Activated CD8-positive, alpha-beta memory T cell treated with anti-CD3 and anti-CD28 coated beads, Interleukin-2, amount 50 U/mL, for 1 hour (primary cell): ENCODE measurements around the gene PPP1R9A.
"Not testable (repeated sequence)": the region's sequence is repeated elsewhere in the genome, so short reads cannot be mapped to it uniquely, and the experiment has no call there.

Experiments used
- DNase-seq: peaks from one replicate; pipeline ENCODE4 v3.0.0-alpha.2; 2020; ENCODE audit errors: extremely low read depth

The PPP1R9A gene

DNA sequence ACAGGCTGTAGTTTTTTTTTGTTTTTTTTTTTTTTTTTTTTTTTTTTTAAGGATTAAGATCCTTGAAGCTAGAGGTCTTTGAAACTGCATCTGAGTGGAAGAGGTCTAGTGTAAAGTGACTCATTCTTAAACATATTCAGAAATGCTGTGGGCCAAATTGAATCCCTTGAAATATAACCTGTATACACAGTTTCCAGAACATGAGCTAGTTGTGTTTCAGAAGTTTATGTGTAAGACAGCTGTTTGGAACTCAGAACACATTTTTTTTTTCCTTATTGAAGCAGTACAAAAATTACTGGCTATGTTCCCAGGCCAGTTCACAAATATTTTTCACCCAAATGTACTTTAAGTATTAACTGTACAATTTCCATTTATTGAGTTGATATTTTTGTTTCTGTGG is 67.9 kb downstream of the PPP1R9A start:
- no peak for DNase-seq

- no peak for DNase-seq
Observed at GRCh38 chr7:94980418-94981142, 73.2 kb downstream of the PPP1R9A start.

DNA sequence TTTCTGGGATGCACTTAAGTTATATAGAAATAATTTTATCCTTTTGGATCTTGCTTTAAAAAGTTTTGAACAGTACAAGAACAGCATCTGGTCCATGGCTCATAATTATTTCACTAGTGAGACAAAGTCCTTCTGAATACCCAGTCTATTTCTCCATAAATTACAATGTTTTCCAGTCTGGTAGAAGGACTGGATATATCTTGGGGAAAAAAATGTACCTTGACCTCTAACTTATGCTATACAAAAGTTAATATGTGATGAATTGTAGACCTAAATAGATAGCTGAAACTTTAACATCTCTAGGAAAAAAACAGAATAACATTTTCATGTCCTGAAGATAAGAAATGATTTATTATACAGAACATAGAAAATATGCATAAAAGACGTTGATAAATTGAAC is 88.5 kb downstream of the PPP1R9A start:
- DNase-seq, result no peak

DNA sequence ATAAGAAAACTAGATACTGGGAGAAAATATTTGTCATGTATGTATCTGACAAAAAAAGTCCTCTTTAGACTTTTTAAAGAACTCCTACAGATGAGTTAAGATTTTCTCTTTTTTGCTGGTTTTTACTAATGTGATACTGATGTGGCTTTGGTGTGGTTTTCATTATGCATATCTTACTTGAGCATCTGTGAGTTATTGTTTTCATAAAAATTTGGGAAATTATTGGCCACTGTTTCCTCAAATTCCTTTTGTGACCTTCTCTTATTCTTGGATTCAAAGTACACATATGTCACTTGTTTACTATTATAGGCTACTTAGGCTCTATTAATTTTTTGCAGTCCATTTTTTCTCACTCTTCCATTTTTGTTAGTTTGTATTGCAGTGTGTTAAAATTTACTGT is 89.0 kb downstream of the PPP1R9A start:
- no peak for DNase-seq

GRCh38 chr7:94997547-94997946 is 90.2 kb downstream of the PPP1R9A start:
- DNase-seq, result no peak

- DNase-seq, result no peak
Observed at GRCh38 chr7:94998266-94999068, 91.1 kb downstream of the PPP1R9A start.

DNA sequence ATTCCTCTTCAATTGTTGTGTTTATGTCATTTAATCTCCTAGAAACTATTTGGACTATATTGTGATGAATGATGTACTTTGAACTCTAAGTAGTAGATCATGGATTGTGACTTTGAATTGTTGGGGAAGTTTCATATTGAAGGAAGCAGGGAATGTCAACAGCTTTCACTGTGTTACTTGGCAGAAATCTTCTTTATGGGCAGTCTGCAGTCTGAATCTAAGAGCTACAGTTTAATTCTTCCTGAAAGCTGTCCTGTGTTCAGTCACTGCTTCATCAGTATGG is 91.6 kb downstream of the PPP1R9A start:
- no peak for DNase-seq

DNA sequence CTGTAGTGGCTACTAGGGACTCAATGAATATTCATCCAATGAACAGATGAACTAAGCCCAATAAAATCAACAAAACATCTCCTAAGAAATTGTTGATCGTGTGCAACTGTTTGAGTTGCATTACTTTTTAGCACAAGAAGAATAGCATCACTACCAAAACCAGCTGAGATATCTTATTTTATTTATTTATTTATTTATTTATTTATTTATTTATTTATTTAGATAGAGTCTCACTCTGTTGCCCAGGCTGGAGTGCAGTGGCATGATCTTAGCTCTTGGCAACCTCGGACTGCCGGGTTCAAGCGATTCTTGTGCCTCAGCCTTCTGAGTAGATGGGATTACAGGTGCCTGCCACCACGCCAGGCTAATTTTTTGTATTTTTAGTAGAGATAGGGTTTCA is 92.2 kb downstream of the PPP1R9A start:
- DNase-seq, result not testable (repeated sequence)

GRCh38 chr7:95001258-95001657 is 93.9 kb downstream of the PPP1R9A start:
- no peak for DNase-seq

GRCh38 chr7:95001815-95002561 is 94.6 kb downstream of the PPP1R9A start:
- DNase-seq, result no peak

GRCh38 chr7:95002775-95003174 is 95.4 kb downstream of the PPP1R9A start:
- DNase-seq, result no peak

- no peak for DNase-seq
Observed at GRCh38 chr7:95004618-95005247, 97.3 kb downstream of the PPP1R9A start.

DNA sequence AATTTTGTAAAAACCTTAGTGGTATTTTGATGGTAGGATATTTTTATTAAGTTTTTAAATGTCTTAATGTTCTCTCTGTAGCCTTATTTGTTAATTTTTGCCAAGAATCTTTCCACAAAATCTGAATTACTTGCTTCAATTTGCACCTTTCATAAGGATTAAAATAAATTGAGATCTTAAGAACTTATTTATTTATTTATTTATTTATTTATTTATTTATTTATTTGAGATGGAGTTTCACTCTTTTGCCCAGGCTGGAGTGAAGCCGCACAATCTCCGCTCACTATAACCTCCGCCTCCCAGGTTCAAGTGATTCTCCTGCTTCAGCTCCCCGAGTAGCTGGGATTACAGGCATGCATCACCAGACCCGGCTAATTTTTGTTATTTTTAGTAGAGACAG is 98.6 kb downstream of the PPP1R9A start:
- no peak for DNase-seq

GRCh38 chr7:95008773-95009172 is 101.4 kb downstream of the PPP1R9A start:
- not testable (repeated sequence) for DNase-seq

DNA sequence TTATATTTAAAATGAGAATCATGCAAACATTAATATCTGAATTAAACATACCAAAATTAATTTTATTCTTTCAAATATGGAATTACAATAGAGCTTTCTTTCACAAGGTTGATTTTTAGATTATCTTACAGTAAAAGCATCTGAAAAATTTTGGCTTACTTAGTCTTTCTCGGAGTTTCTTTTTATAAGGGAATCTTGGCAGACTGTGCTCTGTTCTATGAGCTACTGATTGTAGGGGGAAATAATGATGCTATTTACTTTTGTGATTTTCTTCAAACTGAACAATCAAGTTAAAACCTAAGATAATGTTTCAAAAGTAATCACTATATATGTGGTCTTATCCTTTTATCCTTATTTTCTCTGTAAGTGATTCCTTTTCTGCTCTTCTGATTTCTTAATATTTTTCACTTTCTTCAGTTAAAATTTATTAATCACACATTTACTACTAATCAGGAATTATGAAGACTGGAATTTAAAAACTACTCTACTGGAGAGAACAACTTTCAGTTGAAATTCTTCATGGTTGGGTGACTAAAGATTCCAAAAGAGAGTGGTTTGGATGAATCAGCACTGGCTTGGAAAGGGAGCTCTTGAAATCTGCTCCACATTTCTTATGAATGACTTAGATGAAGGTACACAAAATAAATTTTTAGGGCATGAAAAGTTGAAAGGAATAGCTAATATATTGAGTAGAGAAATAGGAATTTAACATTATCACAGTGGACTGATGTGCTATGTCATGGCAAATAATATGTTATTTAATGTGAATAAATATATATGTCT is 103.9 kb downstream of the PPP1R9A start:
- DNase-seq, result no peak

DNA sequence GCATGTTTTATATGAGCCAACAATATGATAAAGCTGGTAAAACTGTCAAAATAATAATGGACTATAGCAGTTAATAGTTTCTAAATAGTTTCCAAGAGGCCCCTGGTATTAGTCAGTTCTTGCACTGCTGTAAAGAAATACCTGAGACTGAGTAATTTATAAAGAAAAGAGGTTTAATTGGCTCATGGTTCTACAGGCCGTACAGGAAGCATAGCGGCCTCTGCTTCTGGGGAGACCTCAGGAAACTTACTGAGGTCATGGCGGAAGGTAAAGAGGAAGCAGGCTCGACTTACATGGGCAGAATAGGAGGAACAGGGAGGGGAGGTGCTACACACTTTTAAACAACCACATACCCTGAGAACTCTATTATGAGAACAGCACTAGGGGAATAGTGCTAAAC is 104.6 kb downstream of the PPP1R9A start:
- no peak for DNase-seq

GRCh38 chr7:95018021-95018420 is 110.6 kb downstream of the PPP1R9A start:
- DNase-seq, result no peak

DNA sequence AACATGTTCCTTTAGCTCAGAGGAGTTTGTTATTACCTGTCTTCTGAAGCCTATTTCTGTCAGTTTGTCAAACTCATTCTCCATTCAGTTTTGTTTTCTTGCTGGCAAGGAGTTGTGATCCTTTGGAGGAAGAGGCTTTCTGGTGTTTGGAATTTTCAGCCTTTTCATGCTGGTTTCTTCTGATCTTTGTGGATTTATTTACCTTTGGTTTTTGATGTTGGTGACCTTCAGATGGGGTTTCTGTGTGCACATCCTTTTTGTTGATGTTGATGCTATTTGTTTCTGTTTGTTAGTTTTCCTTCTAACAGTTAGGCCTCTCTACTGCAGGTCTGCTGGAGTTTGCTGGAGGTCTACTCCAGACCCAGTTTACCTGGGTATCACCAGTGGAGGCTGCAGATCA is 118.6 kb downstream of the PPP1R9A start:
- DNase-seq, result no peak

DNA sequence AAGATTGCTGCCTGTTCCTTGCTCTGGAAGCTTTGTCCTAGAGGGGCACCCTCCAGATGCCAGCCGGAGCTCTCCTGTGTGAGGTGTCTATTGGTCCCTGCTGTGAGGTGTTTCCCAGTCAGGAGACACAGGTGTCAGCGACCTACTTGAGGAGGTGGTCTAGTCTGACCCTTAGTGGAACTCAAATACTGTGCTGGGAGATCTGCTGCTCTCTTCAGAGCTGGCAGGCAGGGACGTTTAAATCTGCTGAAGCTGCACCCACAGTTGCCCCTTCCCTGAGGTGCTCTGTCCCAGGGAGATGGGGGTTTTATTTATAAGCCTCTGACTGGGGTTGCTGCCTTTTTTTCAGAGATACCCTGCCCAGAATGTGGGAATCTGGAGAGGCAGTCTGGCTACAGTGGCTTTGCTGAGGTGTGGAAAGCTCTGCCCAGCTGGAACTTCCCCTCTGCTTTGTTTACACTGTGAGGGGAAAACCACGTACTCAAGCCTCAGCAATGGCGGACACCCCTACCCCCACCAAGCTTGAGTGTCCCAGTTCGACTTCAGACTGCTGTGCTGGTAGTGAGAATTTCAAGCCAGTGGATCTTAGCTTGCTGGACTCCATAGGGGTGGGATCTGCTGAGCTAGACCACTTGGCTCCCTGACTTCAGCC is 119.2 kb downstream of the PPP1R9A start:
- DNase-seq, result no peak

GRCh38 chr7:95027234-95027872 is 120.0 kb downstream of the PPP1R9A start:
- DNase-seq, result no peak

DNA sequence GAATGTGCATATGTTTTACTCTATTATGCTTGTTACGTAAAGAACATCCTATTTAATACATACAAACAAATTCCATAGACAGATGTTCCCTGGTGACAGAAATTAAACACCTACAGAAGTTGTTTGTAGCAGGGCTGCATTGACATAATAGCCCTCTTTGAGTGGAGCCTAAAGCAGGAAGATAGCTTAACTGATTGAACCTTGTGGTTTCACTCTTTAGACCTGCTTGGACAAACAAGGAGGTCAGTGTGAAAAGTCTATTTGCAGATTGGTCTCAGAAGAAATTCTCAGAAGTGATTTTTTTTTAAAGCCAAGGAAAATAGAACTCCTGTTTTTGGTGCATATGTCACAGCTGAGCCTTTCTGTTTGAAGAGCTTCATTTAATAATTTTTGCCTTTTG is 121.3 kb downstream of the PPP1R9A start:
- DNase-seq, result no peak
